Endothelial cell (in vitro differentiated cells): Measurements from ENCODE around the gene CBX8. TPM values are rescaled to one million over a fixed set of nuclear protein-coding genes. Genes with fewer than 3 reads are reported as not detected.

Experiments
- DNase-seq: peaks from one replicate; pipeline ENCODE4 v3.0.0; 2021; ENCODE audit warnings: low spot score
- H3K27ac Mint-ChIP-seq: one replicate; pipeline ENCODE4 v1.8.0; 2021; ENCODE audit warnings: mixed read lengths, inconsistent platforms; ENCODE audit not compliant: unreplicated experiment
- H3K27me3 Mint-ChIP-seq: one replicate; pipeline ENCODE4 v1.8.0; 2021; ENCODE audit warnings: mild to moderate bottlenecking, moderate library complexity, mixed read lengths, inconsistent platforms; ENCODE audit not compliant: unreplicated experiment
- H3K36me3 Mint-ChIP-seq: one replicate; pipeline ENCODE4 v1.8.0; 2021; ENCODE audit warnings: mild to moderate bottlenecking, low read depth, mixed read lengths, inconsistent platforms; ENCODE audit not compliant: unreplicated experiment
- H3K4me1 Mint-ChIP-seq: one replicate; pipeline ENCODE4 v1.8.0; 2021; ENCODE audit warnings: mild to moderate bottlenecking, mixed read lengths, inconsistent platforms; ENCODE audit not compliant: unreplicated experiment
- H3K4me3 Mint-ChIP-seq: one replicate; pipeline ENCODE4 v1.8.0; 2021; ENCODE audit warnings: mild to moderate bottlenecking, mixed read lengths, inconsistent platforms; ENCODE audit not compliant: unreplicated experiment
- H3K9me3 Mint-ChIP-seq: one replicate; pipeline ENCODE4 v1.8.0; 2021; ENCODE audit warnings: mixed read lengths, inconsistent platforms; ENCODE audit not compliant: unreplicated experiment
- CTCF ChIP-seq: fragments of 200-600 bp; sonication (generic); IDR thresholded peaks from one replicate; pipeline ENCODE4 v1.5.0; 2021; ENCODE audit warnings: antibody characterized with exemption; ENCODE audit not compliant: unreplicated experiment
- total RNA-seq: library from RNA; stranded (reverse); fragmentation: NEBNext Ultra II Directional; extraction: Animal tissue kit (Norgen Biotek cat#: 25700); gene quantifications from one replicate; pipeline ENCODE4 v1.2.1, GENCODE V29; 2021; ENCODE audit not compliant: unreplicated experiment

The CBX8 gene
- total RNA-seq, 1 donor from 2014 or later = 3.3 TPM

DNA sequence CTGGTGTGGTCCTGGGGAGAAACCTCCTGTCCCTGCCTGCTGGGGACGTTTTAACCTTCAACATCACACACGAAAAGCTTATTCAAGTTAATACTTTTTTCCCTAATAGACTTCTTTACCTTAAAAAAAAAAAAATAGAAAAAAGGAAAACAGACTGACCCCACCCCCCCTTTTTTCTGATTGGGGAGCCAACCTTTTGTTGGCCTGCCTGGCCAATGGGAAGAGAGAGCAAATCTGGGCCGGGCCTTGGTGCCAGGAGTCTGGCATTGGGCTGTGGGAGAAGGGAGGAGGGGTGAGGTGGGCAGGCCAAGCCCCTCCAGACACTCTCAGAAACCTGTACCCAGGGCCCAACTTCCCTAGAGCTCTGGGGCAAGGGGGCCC lies 3.0 kb downstream of the CBX8 start:
- H3K9me3 Mint-ChIP-seq = no peaks in the 10 kb centered on the region
- peaks cover 8% of the 10 kb centered on the region for H3K36me3 Mint-ChIP-seq
- H3K4me3 Mint-ChIP-seq = peak overlapping the region; percentile 86
- H3K27me3 Mint-ChIP-seq = peaks cover 18% of the 10 kb centered on the region
- H3K4me1 Mint-ChIP-seq = peaks cover 22% of the 10 kb centered on the region
- no peak for DNase-seq
- TF ChIP-seq CTCF = no peak
- peak overlapping the region; percentile 49 for H3K27ac Mint-ChIP-seq

DNA sequence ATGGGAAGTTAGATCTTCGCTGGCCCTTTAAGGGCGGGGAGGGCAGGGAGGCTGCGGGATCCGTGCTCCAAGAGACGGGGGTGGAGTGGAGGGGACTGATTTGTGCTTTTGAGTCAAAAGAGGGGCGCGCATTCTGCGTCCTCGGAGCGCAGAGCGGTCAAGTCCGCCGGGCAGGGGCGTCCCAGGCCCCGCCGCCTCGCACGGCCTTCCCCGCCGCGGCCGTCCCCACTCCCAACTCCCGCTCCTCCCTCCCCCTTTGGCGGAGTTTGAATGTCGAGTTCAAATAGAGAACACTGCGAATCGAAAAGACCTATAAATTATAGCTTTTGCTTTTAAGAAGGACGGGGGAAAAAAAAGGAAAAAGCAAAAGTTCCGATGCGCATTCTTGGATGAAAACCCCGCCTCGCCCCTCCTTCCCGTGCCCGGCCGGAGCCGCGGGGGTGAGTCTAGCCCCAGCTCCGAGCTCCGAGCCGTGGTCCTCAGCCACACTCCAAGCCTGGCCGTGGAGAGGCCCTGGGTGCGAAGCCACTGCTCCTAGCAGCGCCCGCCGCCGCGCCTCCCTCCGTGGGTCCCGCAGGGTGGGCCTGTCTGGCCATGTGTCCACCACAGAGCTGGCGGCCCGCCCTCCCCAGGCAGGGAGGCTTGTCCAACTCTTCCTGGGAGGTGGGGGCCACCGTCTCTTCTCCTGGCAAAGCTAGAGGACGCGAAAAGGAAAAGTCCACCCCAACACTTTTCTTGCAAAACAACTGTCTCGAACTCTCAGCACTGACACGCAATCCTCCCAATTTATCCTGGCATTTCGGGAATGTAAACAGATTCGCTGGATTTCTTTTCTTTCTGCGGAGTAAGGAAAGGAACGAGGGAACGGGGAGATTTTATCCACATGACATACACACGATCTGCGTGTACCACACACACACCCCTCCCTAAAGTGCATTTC lies 3.6 kb downstream of the CBX8 start:
- Mint-ChIP-seq H3K4me3 (peak overlapping the region; percentile 86), H3K27me3 (peaks cover 17% of the 10 kb centered on the region), H3K9me3 (no peaks in the 10 kb centered on the region), H3K27ac (peak overlapping the region; percentile 49), H3K36me3 (peaks cover 8% of the 10 kb centered on the region), H3K4me1 (peaks cover 17% of the 10 kb centered on the region)
- DNase-seq = no peak
- TF ChIP-seq CTCF = no peak

DNA sequence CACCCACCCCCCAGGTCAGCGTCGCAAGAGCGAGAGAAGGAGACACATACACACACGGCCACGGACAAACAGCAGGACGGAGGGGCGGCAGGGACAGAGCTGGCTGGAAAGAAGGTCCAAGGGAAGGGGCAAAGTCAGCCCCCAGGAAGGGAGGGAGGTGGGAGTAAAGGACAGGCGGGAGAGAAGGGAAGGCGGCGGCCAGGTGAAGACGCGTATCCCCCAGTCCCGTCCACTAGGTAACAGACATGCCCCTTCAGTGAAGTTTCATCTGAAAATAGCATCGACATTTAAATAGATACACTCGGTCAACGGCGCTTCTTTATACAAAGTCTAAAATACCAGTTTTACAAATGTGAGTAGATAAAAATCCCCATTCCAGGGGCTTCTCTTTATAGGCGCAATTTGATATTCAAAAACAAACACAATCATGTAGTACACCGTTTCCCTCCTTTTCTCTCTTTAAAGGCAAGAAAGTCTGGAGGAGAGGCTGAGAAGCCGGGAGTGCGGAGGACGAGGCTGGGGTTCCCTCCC lies 4.5 kb downstream of the CBX8 start:
- Mint-ChIP-seq H3K27ac (no peak overlapping the region), H3K4me3 (no peak overlapping the region), H3K4me1 (peaks cover 17% of the 10 kb centered on the region), H3K36me3 (peaks cover 8% of the 10 kb centered on the region), H3K27me3 (peaks cover 17% of the 10 kb centered on the region), H3K9me3 (no peaks in the 10 kb centered on the region)
- DNase-seq = no peak
- no peak for TF ChIP-seq CTCF

DNA sequence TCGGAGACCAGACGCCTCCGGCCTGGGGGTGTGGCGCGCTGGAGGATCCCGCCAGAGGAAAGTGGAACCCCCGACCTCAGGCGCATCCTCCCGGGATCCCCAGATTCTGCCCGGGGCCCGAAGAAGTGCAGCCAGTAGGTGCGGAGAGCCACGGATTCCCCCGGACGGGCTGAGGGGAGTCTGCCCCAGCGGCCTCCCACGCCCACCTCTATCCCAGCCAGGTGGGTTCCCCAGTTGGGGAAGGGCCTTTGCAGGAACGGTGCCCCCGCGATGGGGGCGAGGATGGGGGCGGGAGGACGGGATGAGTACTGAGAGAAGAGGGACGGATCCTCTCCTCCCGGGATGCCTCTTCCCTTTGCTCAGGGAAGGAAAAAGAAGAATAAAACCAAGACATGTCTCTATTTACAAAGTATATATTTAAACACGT lies 5.1 kb downstream of the CBX8 start:
- no peak for TF ChIP-seq CTCF
- H3K9me3 Mint-ChIP-seq = no peaks in the 10 kb centered on the region
- DNase-seq = no peak
- no peak overlapping the region for H3K4me3 Mint-ChIP-seq
- H3K4me1 Mint-ChIP-seq = peaks cover 17% of the 10 kb centered on the region
- H3K27ac Mint-ChIP-seq = no peak overlapping the region
- H3K27me3 Mint-ChIP-seq = peaks cover 18% of the 10 kb centered on the region
- peaks cover 8% of the 10 kb centered on the region for H3K36me3 Mint-ChIP-seq
